ENCODE measurements around the gene ATXN1. TPM values are rescaled to one million over a fixed set of nuclear protein-coding genes. Genes with fewer than 3 reads are reported as not detected.
"Not testable (repeated sequence)": the region's sequence is repeated elsewhere in the genome, so short reads cannot be mapped to it uniquely, and the experiment has no call there.

ATXN1 gene
- total RNA-seq, 1 donor from 2014 or later, result 63.7 TPM

- DNase-seq (ENCODE audit: low spot score), result no peak
Measured at GRCh38 chr6:16647422-16647821, 113.8 kb downstream of the ATXN1 start.

GRCh38 chr6:16644540-16645250 lies 116.6 kb downstream of the ATXN1 start:
- no peak for DNase-seq (ENCODE audit: low spot score)

GRCh38 chr6:16639684-16640480 lies 121.4 kb downstream of the ATXN1 start:
- no peak for DNase-seq (ENCODE audit: low spot score)

- DNase-seq (ENCODE audit: low spot score), result no peak
Measured at GRCh38 chr6:16637635-16638034, 123.6 kb downstream of the ATXN1 start.

- no peak for DNase-seq (ENCODE audit: low spot score)
Measured at GRCh38 chr6:16635810-16636602, 125.3 kb downstream of the ATXN1 start.

- DNase-seq (ENCODE audit: low spot score), result no peak
Measured at GRCh38 chr6:16635291-16635809, 125.9 kb downstream of the ATXN1 start.

GRCh38 chr6:16634855-16635254 lies 126.4 kb downstream of the ATXN1 start:
- DNase-seq (ENCODE audit: low spot score), result no peak

GRCh38 chr6:16633961-16634360 lies 127.3 kb downstream of the ATXN1 start:
- DNase-seq (ENCODE audit: low spot score), result no peak

- no peak for DNase-seq (ENCODE audit: low spot score)
Measured at GRCh38 chr6:16633465-16633864, 127.8 kb downstream of the ATXN1 start.

GRCh38 chr6:16632101-16632500 lies 129.2 kb downstream of the ATXN1 start:
- no peak for DNase-seq (ENCODE audit: low spot score)

GRCh38 chr6:16630026-16630643 lies 131.1 kb downstream of the ATXN1 start:
- no peak for DNase-seq (ENCODE audit: low spot score)

GRCh38 chr6:16628580-16628979 lies 132.7 kb downstream of the ATXN1 start:
- not testable (repeated sequence) for DNase-seq (ENCODE audit: low spot score)

- DNase-seq (ENCODE audit: low spot score), result no peak
Measured at GRCh38 chr6:16626650-16627049, 134.6 kb downstream of the ATXN1 start.

- DNase-seq (ENCODE audit: low spot score), result no peak
Measured at GRCh38 chr6:16625291-16626265, 135.7 kb downstream of the ATXN1 start.

- DNase-seq (ENCODE audit: low spot score), result no peak
Measured at GRCh38 chr6:16624636-16625290, 136.5 kb downstream of the ATXN1 start.

- DNase-seq (ENCODE audit: low spot score), result no peak
Measured at GRCh38 chr6:16623731-16624130, 137.5 kb downstream of the ATXN1 start.

GRCh38 chr6:16623029-16623653 lies 138.1 kb downstream of the ATXN1 start:
- DNase-seq (ENCODE audit: low spot score), result no peak

- no peak for DNase-seq (ENCODE audit: low spot score)
Measured at GRCh38 chr6:16622193-16622592, 139.1 kb downstream of the ATXN1 start.

- no peak for DNase-seq (ENCODE audit: low spot score)
Measured at GRCh38 chr6:16621002-16621401, 140.3 kb downstream of the ATXN1 start.

All from ureter (tissue), 1 donor.